ENCODE data around the gene LUC7L. TPM values are rescaled to one million over a fixed set of nuclear protein-coding genes. Genes with fewer than 3 reads are reported as not detected.
A peak's percentile ranks its signal among the peaks of the same experiment; 100 is the strongest.
"Not testable (repeated sequence)": the region's sequence is repeated elsewhere in the genome, so short reads cannot be mapped to it uniquely, and the experiment has no call there.

LUC7L gene
- total RNA-seq, 6 experiments from 2014 or later = 18.9 to 30.2 (median 20.4) TPM

DNA sequence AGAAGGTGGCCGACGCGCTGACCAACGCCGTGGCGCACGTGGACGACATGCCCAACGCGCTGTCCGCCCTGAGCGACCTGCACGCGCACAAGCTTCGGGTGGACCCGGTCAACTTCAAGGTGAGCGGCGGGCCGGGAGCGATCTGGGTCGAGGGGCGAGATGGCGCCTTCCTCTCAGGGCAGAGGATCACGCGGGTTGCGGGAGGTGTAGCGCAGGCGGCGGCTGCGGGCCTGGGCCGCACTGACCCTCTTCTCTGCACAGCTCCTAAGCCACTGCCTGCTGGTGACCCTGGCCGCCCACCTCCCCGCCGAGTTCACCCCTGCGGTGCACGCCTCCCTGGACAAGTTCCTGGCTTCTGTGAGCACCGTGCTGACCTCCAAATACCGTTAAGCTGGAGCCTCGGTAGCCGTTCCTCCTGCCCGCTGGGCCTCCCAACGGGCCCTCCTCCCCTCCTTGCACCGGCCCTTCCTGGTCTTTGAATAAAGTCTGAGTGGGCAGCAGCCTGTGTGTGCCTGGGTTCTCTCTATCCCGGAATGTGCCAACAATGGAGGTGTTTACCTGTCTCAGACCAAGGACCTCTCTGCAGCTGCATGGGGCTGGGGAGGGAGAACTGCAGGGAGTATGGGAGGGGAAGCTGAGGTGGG lies 55.9 kb downstream of the LUC7L start:
- DNase-seq; ATAC-seq; H3K4me1 ChIP-seq; H3K4me3 ChIP-seq; H3K36me3 ChIP-seq; intact Hi-C loops (cut with DNase I); H3K9me3 ChIP-seq; H3K27ac ChIP-seq: not testable (repeated sequence)
- no CpG with 5 or more reads among the region's 44 CpGs for WGBS (ENCODE audit: insufficient coverage, low coverage, low lambda C conversion rate, missing lambda C conversion rate)
- peaks cover 4 to 16% of the 10 kb centered on the region in 2 donors for H3K27me3 ChIP-seq

DNA sequence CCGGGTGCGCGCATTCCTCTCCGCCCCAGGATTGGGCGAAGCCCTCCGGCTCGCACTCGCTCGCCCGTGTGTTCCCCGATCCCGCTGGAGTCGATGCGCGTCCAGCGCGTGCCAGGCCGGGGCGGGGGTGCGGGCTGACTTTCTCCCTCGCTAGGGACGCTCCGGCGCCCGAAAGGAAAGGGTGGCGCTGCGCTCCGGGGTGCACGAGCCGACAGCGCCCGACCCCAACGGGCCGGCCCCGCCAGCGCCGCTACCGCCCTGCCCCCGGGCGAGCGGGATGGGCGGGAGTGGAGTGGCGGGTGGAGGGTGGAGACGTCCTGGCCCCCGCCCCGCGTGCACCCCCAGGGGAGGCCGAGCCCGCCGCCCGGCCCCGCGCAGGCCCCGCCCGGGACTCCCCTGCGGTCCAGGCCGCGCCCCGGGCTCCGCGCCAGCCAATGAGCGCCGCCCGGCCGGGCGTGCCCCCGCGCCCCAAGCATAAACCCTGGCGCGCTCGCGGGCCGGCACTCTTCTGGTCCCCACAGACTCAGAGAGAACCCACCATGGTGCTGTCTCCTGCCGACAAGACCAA lies 56.8 kb downstream of the LUC7L start, which contains the start of gene HBA2:
Gene HBA2 (plus strand): TSS at position 503 of the 568 bp plus-strand sequence. CDS start 37 bp downstream, at position 540.
- H3K27me3 ChIP-seq = peaks cover 4 to 19% of the 10 kb centered on the region in 2 donors
- ATAC-seq; H3K4me3 ChIP-seq; DNase-seq; H3K4me1 ChIP-seq; intact Hi-C loops (cut with DNase I); H3K36me3 ChIP-seq; H3K27ac ChIP-seq; H3K9me3 ChIP-seq: not testable (repeated sequence)
- WGBS (ENCODE audit: insufficient coverage, low coverage, low lambda C conversion rate, missing lambda C conversion rate) = no CpG with 5 or more reads among the region's 74 CpGs

DNA sequence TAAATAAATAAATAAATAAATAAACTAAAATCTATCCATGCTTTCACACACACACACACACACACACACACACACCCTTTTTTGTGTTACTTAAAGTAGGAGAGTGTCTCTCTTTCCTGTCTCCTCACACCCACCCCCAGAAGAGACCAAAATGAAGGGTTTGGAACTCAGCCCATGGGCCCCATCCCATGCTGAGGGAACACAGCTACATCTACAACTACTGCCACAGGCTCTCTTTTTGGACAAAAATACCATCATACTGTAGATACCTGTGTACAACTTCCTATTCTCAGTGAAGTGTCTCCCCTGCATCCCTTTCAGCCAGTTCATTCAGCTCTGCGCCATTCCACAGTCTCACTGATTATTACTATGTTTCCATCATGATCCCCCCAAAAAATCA lies 58.5 kb downstream of the LUC7L start:
- DNase-seq (no peak), ATAC-seq (no peak)
- H3K4me1 ChIP-seq = peaks cover 0 to 2% (median 0%) of the 10 kb centered on the region in 4 donors
- H3K4me3 ChIP-seq = no peak overlapping the region
- intact Hi-C loops (cut with DNase I) = no loop called here
- no peaks in the 10 kb centered on the region for H3K9me3 ChIP-seq
- TF ChIP-seq, protein P1, sequence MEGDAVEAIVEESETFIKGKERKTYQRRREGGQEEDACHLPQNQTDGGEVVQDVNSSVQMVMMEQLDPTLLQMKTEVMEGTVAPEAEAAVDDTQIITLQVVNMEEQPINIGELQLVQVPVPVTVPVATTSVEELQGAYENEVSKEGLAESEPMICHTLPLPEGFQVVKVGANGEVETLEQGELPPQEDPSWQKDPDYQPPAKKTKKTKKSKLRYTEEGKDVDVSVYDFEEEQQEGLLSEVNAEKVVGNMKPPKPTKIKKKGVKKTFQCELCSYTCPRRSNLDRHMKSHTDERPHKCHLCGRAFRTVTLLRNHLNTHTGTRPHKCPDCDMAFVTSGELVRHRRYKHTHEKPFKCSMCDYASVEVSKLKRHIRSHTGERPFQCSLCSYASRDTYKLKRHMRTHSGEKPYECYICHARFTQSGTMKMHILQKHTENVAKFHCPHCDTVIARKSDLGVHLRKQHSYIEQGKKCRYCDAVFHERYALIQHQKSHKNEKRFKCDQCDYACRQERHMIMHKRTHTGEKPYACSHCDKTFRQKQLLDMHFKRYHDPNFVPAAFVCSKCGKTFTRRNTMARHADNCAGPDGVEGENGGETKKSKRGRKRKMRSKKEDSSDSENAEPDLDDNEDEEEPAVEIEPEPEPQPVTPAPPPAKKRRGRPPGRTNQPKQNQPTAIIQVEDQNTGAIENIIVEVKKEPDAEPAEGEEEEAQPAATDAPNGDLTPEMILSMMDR (IDR thresholded peaks at IDR 0.05) = no peak
- 0% methylated on average over 1 of the region's 1 CpG for WGBS (ENCODE audit: insufficient coverage, low coverage, low lambda C conversion rate, missing lambda C conversion rate)
- no peaks in the 10 kb centered on the region for H3K36me3 ChIP-seq
- H3K27ac ChIP-seq = no peak overlapping the region
- peaks cover 15 to 35% of the 10 kb centered on the region in 2 donors for H3K27me3 ChIP-seq

DNA sequence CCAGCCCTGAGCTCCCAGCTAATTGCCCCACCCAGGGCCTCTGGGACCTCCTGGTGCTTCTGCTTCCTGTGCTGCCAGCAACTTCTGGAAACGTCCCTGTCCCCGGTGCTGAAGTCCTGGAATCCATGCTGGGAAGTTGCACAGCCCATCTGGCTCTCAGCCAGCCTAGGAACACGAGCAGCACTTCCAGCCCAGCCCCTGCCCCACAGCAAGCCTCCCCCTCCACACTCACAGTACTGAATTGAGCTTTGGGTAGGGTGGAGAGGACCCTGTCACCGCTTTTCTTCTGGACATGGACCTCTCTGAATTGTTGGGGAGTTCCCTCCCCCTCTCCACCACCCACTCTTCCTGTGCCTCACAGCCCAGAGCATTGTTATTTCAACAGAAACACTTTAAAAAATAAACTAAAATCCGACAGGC lies 59.2 kb downstream of the LUC7L start:
- ATAC-seq = peak; percentile 52 to 79 (median 64)
- not testable (repeated sequence) for H3K9me3 ChIP-seq

DNA sequence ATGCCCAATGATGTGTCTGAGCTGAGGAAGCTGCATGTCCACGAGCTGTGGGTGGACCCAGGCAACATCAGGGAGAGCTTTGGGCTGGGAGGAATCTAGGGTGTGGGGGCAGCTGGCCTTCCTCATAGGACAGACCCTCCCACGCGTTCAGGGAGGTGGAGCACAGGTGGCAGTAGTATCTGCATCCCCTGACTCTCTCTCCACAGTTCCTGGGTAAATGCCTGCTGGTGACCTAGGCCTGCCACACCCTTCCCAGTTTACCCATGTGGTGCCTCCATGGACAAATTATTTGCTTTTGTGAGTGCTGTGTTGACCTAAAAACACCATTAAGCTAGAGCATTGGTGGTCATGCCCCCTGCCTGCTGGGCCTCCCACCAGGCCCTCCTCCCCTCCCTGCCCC lies 60.2 kb downstream of the LUC7L start:
- no peak for ATAC-seq
- no peaks in the 10 kb centered on the region for H3K9me3 ChIP-seq
- no peaks in the 10 kb centered on the region for H3K36me3 ChIP-seq
- no peak for DNase-seq
- intact Hi-C loops (cut with DNase I) = no loop called here
- WGBS (ENCODE audit: insufficient coverage, low coverage, low lambda C conversion rate, missing lambda C conversion rate) = 0% methylated on average over 3 of the region's 3 CpGs
- TF ChIP-seq, protein P1 (IDR thresholded peaks at IDR 0.05) = no peak
- TF ChIP-seq POLR2A (IDR thresholded peaks at IDR 0.05) = no peak
- peaks cover 0 to 7% (median 0%) of the 10 kb centered on the region in 4 donors for H3K4me1 ChIP-seq
- peaks cover 17 to 43% of the 10 kb centered on the region in 2 donors for H3K27me3 ChIP-seq
- no peak overlapping the region for H3K27ac ChIP-seq
- no peak overlapping the region for H3K4me3 ChIP-seq

More for the DNA sequence above, 59.2 kb downstream of the LUC7L start:
- H3K36me3 ChIP-seq; H3K27ac ChIP-seq; H3K4me1 ChIP-seq; intact Hi-C loops (cut with DNase I); H3K4me3 ChIP-seq: not testable (repeated sequence)
- WGBS (ENCODE audit: insufficient coverage, low coverage, low lambda C conversion rate, missing lambda C conversion rate) = 0% methylated on average over 3 of the region's 5 CpGs
- H3K27me3 ChIP-seq = peaks cover 17 to 42% of the 10 kb centered on the region in 2 donors
- peak in 1 of 3 donors; percentile 38 for DNase-seq

DNA sequence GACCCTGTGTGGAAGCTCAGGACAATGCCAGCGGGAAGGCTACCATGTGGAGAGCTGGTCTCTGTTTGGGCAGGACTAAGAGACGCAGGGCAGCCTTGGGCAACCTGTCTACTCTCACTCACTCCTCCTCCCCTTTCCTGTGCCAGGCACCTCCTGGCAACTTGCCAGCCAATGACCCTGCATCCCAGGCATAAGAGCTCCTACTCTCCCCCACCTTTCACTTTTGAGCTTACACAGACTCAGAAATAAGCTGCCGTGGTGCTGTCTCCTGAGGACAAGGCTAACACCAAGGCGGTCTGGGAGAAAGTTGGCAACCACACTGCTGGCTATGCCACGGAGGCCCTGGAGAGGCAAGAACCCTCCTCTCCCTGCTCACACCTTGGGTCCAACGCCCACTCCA lies 60.8 kb downstream of the LUC7L start:
- Histone ChIP-seq H3K27me3 (peaks cover 17 to 43% of the 10 kb centered on the region in 2 donors), H3K4me3 (no peak overlapping the region), H3K9me3 (no peaks in the 10 kb centered on the region), H3K27ac (no peak overlapping the region), H3K4me1 (peaks cover 0 to 7% (median 0%) of the 10 kb centered on the region in 4 donors), H3K36me3 (no peaks in the 10 kb centered on the region)
- no peak for TF ChIP-seq POLR2A (IDR thresholded peaks at IDR 0.05)
- TF ChIP-seq, protein P1 (IDR thresholded peaks at IDR 0.05) = no peak
- intact Hi-C loops (cut with DNase I) = no loop called here
- 36% methylated on average over 5 of the region's 6 CpGs for WGBS (ENCODE audit: insufficient coverage, low coverage, low lambda C conversion rate, missing lambda C conversion rate)
- DNase-seq (no peak), ATAC-seq (no peak)
